HG03565 (cell line): ENCODE measurements around the gene GNA12.
"Not testable (repeated sequence)": the region's sequence is repeated elsewhere in the genome, so short reads cannot be mapped to it uniquely, and the experiment has no call there.

Experiments used
- ATAC-seq: cut with Tn5 transposase; IDR thresholded peaks from one replicate; pipeline ENCODE4 v1.9.1; 2021; ENCODE audit warnings: mild to moderate bottlenecking, moderate library complexity; ENCODE audit not compliant: unreplicated experiment

The GNA12 gene

GRCh38 chr7:2734084-2734686 lies 109.9 kb downstream of the GNA12 start:
- ATAC-seq = no peak

- ATAC-seq = no peak
These were observed 111.0 kb downstream of the GNA12 start for GRCh38 chr7:2732959-2733584.

GRCh38 chr7:2732388-2732787 lies 111.7 kb downstream of the GNA12 start:
- no peak for ATAC-seq

- no peak for ATAC-seq
These were observed 113.0 kb downstream of the GNA12 start for GRCh38 chr7:2730846-2731770.

GRCh38 chr7:2729893-2730716 lies 114.0 kb downstream of the GNA12 start:
- no peak for ATAC-seq

GRCh38 chr7:2729031-2729892 lies 114.8 kb downstream of the GNA12 start:
- no peak for ATAC-seq

- no peak for ATAC-seq
These were observed 115.6 kb downstream of the GNA12 start for GRCh38 chr7:2728316-2729030.

- not testable (repeated sequence) for ATAC-seq
These were observed 116.9 kb downstream of the GNA12 start for GRCh38 chr7:2727206-2727605.

GRCh38 chr7:2726316-2727018 lies 117.6 kb downstream of the GNA12 start:
- ATAC-seq = no peak

GRCh38 chr7:2725178-2726105 lies 118.7 kb downstream of the GNA12 start:
- ATAC-seq = no peak

GRCh38 chr7:2724453-2725177 lies 119.5 kb downstream of the GNA12 start:
- ATAC-seq = no peak

GRCh38 chr7:2724036-2724435 lies 120.1 kb downstream of the GNA12 start:
- ATAC-seq = not testable (repeated sequence)

GRCh38 chr7:2723138-2723850 lies 120.8 kb downstream of the GNA12 start:
- no peak for ATAC-seq

- no peak for ATAC-seq
These were observed 121.5 kb downstream of the GNA12 start for GRCh38 chr7:2722591-2722990.

- no peak for ATAC-seq
These were observed 122.3 kb downstream of the GNA12 start for GRCh38 chr7:2721842-2722241.

- no peak for ATAC-seq
These were observed 124.1 kb downstream of the GNA12 start for GRCh38 chr7:2720024-2720423.
